ENCODE results near the gene PHLPP1.

DNA sequence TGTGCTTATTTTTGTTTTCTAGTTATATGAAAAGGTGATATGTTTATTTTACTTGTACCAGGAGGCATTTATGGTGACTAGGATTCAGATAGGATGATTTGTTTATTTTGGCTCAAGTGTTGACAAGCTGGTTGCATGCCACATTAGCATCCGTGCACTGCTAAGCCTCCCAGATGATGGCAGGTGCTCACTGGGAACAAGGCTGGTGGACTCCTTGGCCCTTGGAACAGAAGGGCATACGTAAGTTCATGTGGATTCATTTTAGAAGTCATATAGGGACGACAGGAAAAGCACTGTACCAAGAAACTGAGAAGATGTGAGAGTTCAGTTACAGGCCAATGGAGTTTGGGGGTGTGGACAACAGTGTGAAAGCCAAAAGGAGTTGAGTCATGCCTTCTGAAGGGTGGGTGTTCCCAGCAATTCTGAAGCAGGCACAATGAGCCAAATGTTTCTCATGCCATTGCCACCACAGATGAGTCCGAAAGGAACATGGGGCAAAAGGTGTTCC, 166.2 kb downstream of the PHLPP1 start:
- TF ChIP-seq, protein P1, sequence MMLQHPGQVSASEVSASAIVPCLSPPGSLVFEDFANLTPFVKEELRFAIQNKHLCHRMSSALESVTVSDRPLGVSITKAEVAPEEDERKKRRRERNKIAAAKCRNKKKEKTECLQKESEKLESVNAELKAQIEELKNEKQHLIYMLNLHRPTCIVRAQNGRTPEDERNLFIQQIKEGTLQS (IDR thresholded peaks at IDR 0.05) = no peak
- 0 out of 2 replicates have a peak, but pooled peaks have one; percentile 22 for TF ChIP-seq RAD21 (IDR thresholded peaks at IDR 0.05; ENCODE audit: low read depth)
- TF ChIP-seq, protein P2, sequence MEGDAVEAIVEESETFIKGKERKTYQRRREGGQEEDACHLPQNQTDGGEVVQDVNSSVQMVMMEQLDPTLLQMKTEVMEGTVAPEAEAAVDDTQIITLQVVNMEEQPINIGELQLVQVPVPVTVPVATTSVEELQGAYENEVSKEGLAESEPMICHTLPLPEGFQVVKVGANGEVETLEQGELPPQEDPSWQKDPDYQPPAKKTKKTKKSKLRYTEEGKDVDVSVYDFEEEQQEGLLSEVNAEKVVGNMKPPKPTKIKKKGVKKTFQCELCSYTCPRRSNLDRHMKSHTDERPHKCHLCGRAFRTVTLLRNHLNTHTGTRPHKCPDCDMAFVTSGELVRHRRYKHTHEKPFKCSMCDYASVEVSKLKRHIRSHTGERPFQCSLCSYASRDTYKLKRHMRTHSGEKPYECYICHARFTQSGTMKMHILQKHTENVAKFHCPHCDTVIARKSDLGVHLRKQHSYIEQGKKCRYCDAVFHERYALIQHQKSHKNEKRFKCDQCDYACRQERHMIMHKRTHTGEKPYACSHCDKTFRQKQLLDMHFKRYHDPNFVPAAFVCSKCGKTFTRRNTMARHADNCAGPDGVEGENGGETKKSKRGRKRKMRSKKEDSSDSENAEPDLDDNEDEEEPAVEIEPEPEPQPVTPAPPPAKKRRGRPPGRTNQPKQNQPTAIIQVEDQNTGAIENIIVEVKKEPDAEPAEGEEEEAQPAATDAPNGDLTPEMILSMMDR (IDR thresholded peaks at IDR 0.05 in 2 of 3, conservative IDR thresholded peaks at IDR 0.05 in 1 of 3; ENCODE audit: borderline replicate concordance in 1 of 3, insufficient read depth in 1 of 3, low read depth in 2 of 3, low read length in 2 of 3) = no peak
- peak; percentile 57 for TF ChIP-seq CEBPB (IDR thresholded peaks at IDR 0.05; ENCODE audit: low read depth)

All from HCT116 (cell line).